BLaER1 treated with 17β-estradiol and CSF1 and Interleukin-3, amounts not matched to agents 10 nM and 100 nM (cell line): Measurements from ENCODE around the gene SLC1A2.

ENCODE experiments used
- H3K27ac ChIP-seq, 11 experiments: shearing (Covaris generic); formaldehyde crosslinking; 2 replicates each; pipeline ENCODE4 v1.8.1; 2022
- H3K27me3 ChIP-seq, 11 experiments: shearing (Covaris generic); formaldehyde crosslinking; 2 replicates each; pipeline ENCODE4 v1.8.1; 2022
- H3K36me3 ChIP-seq, 11 experiments: shearing (Covaris generic); formaldehyde crosslinking; 2 replicates each; pipeline ENCODE4 v1.8.1; 2022
- H3K4me1 ChIP-seq, 10 experiments: shearing (Covaris generic); formaldehyde crosslinking; 2 replicates each; pipeline ENCODE4 v1.8.1; 2022
- H3K4me2 ChIP-seq, 11 experiments: shearing (Covaris generic); formaldehyde crosslinking; 2 replicates each; pipeline ENCODE4 v1.8.1; 2022
- H3K4me3 ChIP-seq, 10 experiments: shearing (Covaris generic); formaldehyde crosslinking; 2 replicates each; pipeline ENCODE4 v1.8.1; 2022
- H3K9ac ChIP-seq, 11 experiments: shearing (Covaris generic); formaldehyde crosslinking; 2 replicates each; pipeline ENCODE4 v1.8.1; 2022
- H3K9me3 ChIP-seq, 11 experiments: shearing (Covaris generic); formaldehyde crosslinking; replicated peaks in 1 of 11; 2 replicates each; pipeline ENCODE4 v1.8.1; 2022
- H4K20me1 ChIP-seq, 11 experiments: shearing (Covaris generic); formaldehyde crosslinking; 2 replicates each; pipeline ENCODE4 v1.8.1; 2022
- Cebpa-rat ChIP-seq, 11 experiments: shearing (Covaris generic); IDR thresholded peaks; 2 replicates each; pipeline ENCODE4 v1.8.1; 2022

SLC1A2 gene

DNA sequence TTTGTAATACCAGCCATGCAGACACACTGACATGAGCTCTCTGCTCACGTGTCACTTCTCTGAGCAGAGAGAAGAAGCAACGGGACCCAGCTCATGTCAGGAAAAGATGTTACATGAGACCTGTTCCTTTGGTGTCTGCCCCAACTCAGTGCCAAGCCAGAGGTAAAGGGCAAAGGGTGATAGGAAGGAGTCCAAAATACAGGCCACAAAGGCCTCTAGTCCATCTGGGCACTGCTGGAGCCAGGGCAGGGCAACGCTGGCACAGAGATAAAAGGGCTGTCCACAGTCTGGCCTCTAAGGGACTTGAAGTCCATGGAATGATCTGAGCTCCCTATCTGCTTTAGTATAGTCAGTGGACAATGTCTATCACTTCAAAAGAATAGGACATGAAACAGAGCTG lies 79.3 kb downstream of the SLC1A2 start:
- H3K4me3 ChIP-seq: no peak overlapping the region
- H4K20me1 ChIP-seq: no peaks in the 10 kb centered on the region
- peaks cover 0 to 21% (median 8%) of the 10 kb centered on the region in 11 experiments; a peak in 10 of 22 replicates for H3K9me3 ChIP-seq
- TF ChIP-seq Cebpa-rat (IDR thresholded peaks at IDR 0.05): no peak
- peaks cover 0 to 30% (median 2%) of the 10 kb centered on the region in 10 experiments; a peak in 9 of 20 replicates for H3K4me1 ChIP-seq
- H3K27ac ChIP-seq: no peak overlapping the region
- no peaks in the 10 kb centered on the region for H3K27me3 ChIP-seq
- no peaks in the 10 kb centered on the region for H3K36me3 ChIP-seq
- no peak overlapping the region for H3K9ac ChIP-seq
- H3K4me2 ChIP-seq: peak overlapping the region in 2 of 11 experiments; percentile 23 to 42; a peak in 2 of 22 replicates

DNA sequence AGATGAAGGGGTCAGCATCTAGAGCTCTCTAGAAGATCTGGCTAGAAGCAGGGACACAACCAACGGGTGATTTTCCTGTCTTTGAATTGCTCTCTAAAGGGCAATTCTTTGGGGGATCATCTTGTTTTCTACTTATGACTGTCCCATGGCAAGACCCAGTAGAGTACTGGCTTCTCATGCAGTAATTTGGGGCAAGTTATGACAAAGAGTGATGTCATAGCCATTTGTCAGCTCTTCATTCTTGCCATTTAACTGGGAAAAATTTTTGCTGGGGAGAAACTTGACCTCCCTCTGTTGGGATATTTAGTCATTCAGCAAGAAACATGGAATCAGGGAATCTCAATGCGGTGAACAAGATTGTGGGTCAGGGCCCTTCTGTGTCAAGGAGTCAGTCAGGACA lies 80.4 kb downstream of the SLC1A2 start:
- H3K9me3 ChIP-seq: peaks cover 0 to 18% (median 8%) of the 10 kb centered on the region in 11 experiments; a peak in 10 of 22 replicates
- H3K4me3 ChIP-seq: no peak overlapping the region
- H3K4me2 ChIP-seq: no peak overlapping the region; a peak in 1 of 22 replicates
- no peaks in the 10 kb centered on the region for H4K20me1 ChIP-seq
- TF ChIP-seq Cebpa-rat (IDR thresholded peaks at IDR 0.05): no peak
- H3K27me3 ChIP-seq: no peaks in the 10 kb centered on the region
- H3K4me1 ChIP-seq: peaks cover 0 to 25% (median 2%) of the 10 kb centered on the region in 10 experiments; a peak in 6 of 20 replicates
- no peaks in the 10 kb centered on the region for H3K36me3 ChIP-seq
- no peak overlapping the region for H3K9ac ChIP-seq
- no peak overlapping the region for H3K27ac ChIP-seq

DNA sequence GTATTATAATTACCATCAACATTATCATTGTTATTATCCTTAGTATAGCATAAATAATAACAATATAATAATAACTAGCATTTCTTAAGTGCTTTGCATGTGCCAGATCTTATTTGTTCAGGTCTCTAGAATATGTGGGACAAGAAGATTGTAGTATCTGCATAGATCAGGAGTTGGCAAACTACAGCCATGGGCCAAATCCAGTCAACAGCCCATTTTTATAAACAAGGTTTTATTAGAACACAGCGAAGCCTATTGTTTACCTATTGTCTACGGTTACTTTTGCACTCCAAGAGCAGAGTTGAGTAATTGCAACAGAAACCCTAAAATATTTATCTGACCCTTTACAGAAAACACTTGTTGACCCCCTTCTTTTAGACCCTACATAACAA lies 81.4 kb downstream of the SLC1A2 start:
- Histone ChIP-seq H3K4me3 (no peak overlapping the region), H3K36me3 (no peaks in the 10 kb centered on the region), H4K20me1 (no peaks in the 10 kb centered on the region), H3K9ac (no peak overlapping the region), H3K4me2 (no peak overlapping the region), H3K27ac (no peak overlapping the region), H3K4me1 (peaks cover 0 to 25% (median under 1%) of the 10 kb centered on the region in 10 experiments; a peak in 6 of 20 replicates), H3K9me3 (peaks cover 0 to 18% (median 8%) of the 10 kb centered on the region in 11 experiments; a peak in 10 of 22 replicates), H3K27me3 (no peaks in the 10 kb centered on the region)
- no peak for TF ChIP-seq Cebpa-rat (IDR thresholded peaks at IDR 0.05)

DNA sequence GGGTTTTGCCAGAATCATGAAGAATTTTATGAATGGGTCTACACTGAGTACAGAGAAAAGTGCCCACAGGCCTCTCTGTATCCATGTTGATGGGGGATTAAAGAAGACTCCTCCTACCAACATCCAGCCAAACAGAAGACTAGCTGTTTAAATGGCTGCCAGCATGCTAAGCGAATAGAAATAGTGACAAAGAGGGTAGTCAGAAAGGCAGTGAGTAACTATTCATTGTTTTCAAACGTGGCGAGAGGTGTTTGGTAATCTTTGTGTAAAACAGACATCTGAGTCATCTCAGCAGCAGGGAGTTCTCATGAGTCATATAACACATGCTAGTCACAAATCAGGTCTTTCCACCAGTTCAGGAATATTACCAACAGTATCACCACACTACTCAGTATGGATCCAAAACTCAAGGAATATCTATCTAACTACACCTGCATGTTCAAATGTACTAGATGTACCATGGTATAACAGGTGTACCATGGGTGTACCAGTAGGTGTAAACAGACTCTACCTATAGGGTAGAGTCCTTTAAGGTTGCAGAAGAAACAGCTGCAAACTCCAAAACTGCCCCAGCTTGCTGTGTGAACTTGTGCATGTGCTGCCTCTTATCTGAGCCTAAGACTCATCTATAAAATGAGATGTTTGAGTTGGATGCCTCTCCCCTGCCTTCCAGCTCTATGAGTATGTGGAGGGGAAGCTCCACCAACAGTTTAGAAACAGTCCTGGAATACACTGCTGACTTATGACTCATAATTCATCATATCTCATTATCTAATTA lies 82.0 kb downstream of the SLC1A2 start:
- TF ChIP-seq Cebpa-rat (IDR thresholded peaks at IDR 0.05): no peak
- no peaks in the 10 kb centered on the region for H3K36me3 ChIP-seq
- peaks cover 0 to 25% (median 0%) of the 10 kb centered on the region in 10 experiments; a peak in 4 of 20 replicates for H3K4me1 ChIP-seq
- H3K4me3 ChIP-seq: no peak overlapping the region
- peak overlapping the region in 3 of 11 experiments; percentile 7 to 27 (median 17); a peak in 3 of 22 replicates for H3K4me2 ChIP-seq
- no peaks in the 10 kb centered on the region for H3K27me3 ChIP-seq
- H4K20me1 ChIP-seq: no peaks in the 10 kb centered on the region
- H3K9ac ChIP-seq: no peak overlapping the region
- H3K27ac ChIP-seq: peak overlapping the region in 3 of 11 experiments; percentile 4 to 47 (median 10); a peak in 4 of 22 replicates
- H3K9me3 ChIP-seq: peaks cover 0 to 18% (median 8%) of the 10 kb centered on the region in 11 experiments; a peak in 10 of 22 replicates

DNA sequence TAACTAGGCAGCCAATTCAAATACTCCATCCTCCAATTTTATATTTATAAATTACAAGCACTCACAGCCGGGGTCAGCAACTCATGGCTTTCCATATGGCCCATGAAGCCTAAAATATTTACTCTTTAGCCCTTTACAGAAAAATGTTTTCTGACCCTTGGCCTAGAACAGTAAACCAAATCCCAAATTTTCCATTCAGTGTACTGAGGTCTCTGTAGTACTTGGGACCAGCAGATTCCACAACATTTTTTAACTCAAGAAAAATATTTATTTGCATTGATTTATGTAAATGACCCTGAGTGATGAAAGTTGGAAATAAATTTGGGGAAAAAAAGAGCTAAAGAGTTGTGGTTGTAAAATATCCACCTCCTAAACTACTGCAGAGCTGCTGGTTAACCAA lies 82.6 kb downstream of the SLC1A2 start:
- H3K4me2 ChIP-seq: peak overlapping the region in 3 of 11 experiments; percentile 7 to 27 (median 17); a peak in 3 of 22 replicates
- no peaks in the 10 kb centered on the region for H3K27me3 ChIP-seq
- H3K4me3 ChIP-seq: no peak overlapping the region
- no peaks in the 10 kb centered on the region for H3K36me3 ChIP-seq
- H3K9ac ChIP-seq: no peak overlapping the region
- H4K20me1 ChIP-seq: no peaks in the 10 kb centered on the region
- peaks cover 0 to 22% (median 8%) of the 10 kb centered on the region in 11 experiments; a peak in 10 of 22 replicates for H3K9me3 ChIP-seq
- TF ChIP-seq Cebpa-rat (IDR thresholded peaks at IDR 0.05): no peak
- H3K4me1 ChIP-seq: peaks cover 0 to 25% (median 0%) of the 10 kb centered on the region in 10 experiments; a peak in 4 of 20 replicates
- peak overlapping the region in 3 of 11 experiments; percentile 4 to 47 (median 10); a peak in 4 of 22 replicates for H3K27ac ChIP-seq

DNA sequence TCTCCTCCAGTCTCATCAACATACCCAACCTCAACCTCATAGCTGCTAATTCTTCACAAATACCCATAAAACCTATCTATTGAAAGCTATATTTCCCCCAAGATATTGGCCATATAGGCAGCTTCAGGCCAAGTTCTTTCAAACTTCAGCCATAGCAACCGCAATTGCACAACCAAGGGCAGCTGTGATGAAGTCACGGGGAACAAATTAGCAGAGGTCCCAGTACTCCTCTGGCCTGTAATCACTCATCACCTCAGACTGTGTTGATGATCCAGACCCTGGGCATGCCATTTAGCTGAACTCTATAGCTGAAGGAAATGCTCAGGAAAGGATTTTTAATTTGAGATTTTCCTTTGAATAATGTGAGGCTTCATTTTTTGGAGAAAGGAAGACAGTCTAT lies 84.1 kb downstream of the SLC1A2 start:
- no peaks in the 10 kb centered on the region for H4K20me1 ChIP-seq
- peaks cover 0 to 22% (median 8%) of the 10 kb centered on the region in 11 experiments; a peak in 10 of 22 replicates for H3K9me3 ChIP-seq
- H3K4me2 ChIP-seq: no peak overlapping the region
- H3K4me1 ChIP-seq: peaks cover 7 to 39% (median 9%) of the 10 kb centered on the region in 10 experiments; a peak in 16 of 20 replicates
- H3K4me3 ChIP-seq: no peak overlapping the region
- H3K27ac ChIP-seq: no peak overlapping the region
- H3K9ac ChIP-seq: no peak overlapping the region
- H3K27me3 ChIP-seq: no peaks in the 10 kb centered on the region
- no peak for TF ChIP-seq Cebpa-rat (IDR thresholded peaks at IDR 0.05)
- no peaks in the 10 kb centered on the region for H3K36me3 ChIP-seq

DNA sequence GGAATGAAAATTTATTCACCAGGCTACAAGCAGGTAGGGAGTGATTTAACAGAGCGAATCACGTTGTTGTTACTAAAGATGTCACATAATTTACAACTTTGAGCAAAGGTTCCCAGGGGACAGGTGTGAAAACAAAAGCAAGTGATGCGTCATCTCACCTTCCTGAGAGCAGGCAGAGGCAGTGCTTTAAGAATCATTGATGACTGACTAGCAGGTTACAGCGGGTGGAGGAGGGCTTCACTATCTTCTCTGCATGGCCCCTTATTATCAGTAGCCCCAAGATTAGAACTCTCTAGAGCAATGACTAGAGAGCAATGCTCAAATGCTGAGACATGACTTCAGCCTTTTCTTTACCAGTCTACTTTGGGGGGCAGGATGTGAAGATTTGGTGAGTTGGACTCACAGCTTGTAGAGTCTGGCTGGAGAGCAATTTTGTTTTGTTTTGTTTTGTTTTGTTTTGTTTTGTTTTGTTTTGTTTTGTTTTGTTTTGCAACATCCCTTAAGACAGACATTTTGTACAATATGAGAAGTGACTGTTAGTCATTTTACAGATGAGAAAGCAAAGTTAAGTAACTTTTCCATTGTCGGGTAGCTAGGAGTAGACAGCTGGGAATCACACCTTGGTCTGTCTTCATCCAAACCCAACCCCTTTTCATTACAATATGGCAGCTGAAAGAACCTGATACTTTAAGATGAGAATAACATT lies 84.8 kb downstream of the SLC1A2 start:
- H3K27me3 ChIP-seq: no peaks in the 10 kb centered on the region
- no peak overlapping the region for H3K4me2 ChIP-seq
- H3K9me3 ChIP-seq: peaks cover 0 to 22% (median 8%) of the 10 kb centered on the region in 11 experiments; a peak in 10 of 22 replicates
- no peak overlapping the region for H3K9ac ChIP-seq
- H3K36me3 ChIP-seq: no peaks in the 10 kb centered on the region
- no peaks in the 10 kb centered on the region for H4K20me1 ChIP-seq
- no peak overlapping the region for H3K4me3 ChIP-seq
- no peak overlapping the region for H3K27ac ChIP-seq
- TF ChIP-seq Cebpa-rat (IDR thresholded peaks at IDR 0.05): no peak
- H3K4me1 ChIP-seq: peaks cover 7 to 36% (median 9%) of the 10 kb centered on the region in 10 experiments; a peak in 16 of 20 replicates

DNA sequence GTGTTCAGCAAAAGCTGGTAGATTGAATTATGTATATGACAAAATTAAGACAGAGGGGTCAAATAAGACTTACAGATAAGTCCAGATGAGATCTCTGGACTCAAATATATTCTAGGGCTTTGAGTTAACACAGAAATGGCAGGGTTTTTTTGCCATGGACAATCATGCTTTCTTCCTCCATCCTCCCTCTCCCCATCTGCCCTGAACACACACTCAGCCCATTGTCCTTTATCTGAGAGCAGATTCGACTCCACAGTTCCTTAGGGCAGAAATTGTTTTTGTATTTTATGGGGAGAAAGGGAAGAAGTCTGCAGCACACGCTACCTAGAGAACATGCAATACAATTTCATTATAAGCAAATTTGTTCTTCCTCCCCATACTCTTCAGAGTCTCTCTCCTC lies 86.8 kb downstream of the SLC1A2 start:
- Histone ChIP-seq H3K9me3 (peaks cover 0 to 18% (median 7%) of the 10 kb centered on the region in 11 experiments; a peak in 10 of 22 replicates), H3K36me3 (no peaks in the 10 kb centered on the region), H3K4me1 (peaks cover 7 to 30% (median 9%) of the 10 kb centered on the region in 10 experiments; a peak in 16 of 20 replicates), H3K4me3 (no peak overlapping the region), H4K20me1 (no peaks in the 10 kb centered on the region), H3K27ac (no peak overlapping the region), H3K4me2 (no peak overlapping the region), H3K27me3 (no peaks in the 10 kb centered on the region), H3K9ac (no peak overlapping the region)
- no peak for TF ChIP-seq Cebpa-rat (IDR thresholded peaks at IDR 0.05)

DNA sequence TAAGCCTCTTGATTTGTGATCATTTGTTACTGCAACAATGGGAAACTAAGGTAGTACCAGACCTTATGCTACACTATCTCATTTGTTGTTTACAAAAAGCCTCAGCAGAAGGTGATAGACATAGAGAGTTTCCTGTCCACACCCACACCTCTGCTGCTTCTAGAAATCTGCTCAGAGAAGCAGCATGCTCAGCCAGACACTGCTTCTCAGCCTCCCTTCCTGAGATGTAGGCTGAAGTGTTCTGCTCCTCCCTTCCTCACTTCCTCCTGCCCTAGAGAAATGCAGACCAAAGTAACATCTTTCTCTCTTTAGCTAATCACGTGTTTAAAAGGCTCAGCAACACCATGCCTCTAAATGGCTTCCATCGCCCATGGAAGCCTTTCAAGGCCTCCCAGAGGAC lies 88.4 kb downstream of the SLC1A2 start:
- H3K4me1 ChIP-seq: peaks cover 7 to 18% (median 9%) of the 10 kb centered on the region in 10 experiments; a peak in 16 of 20 replicates
- peak overlapping the region in 8 of 11 experiments; percentile 2 to 62 (median 22); a peak in 11 of 22 replicates for H3K4me2 ChIP-seq
- peaks cover 0 to 5% (median 0%) of the 10 kb centered on the region in 11 experiments; a peak in 2 of 22 replicates for H3K9me3 ChIP-seq
- H3K27me3 ChIP-seq: no peaks in the 10 kb centered on the region
- H3K36me3 ChIP-seq: no peaks in the 10 kb centered on the region
- H4K20me1 ChIP-seq: no peaks in the 10 kb centered on the region
- TF ChIP-seq Cebpa-rat (IDR thresholded peaks at IDR 0.05): no peak
- H3K27ac ChIP-seq: no peak overlapping the region
- H3K9ac ChIP-seq: no peak overlapping the region
- H3K4me3 ChIP-seq: no peak overlapping the region
